ENCODE results near the gene MASTL.

MASTL gene

GRCh38 chr10:27225642-27226257 lies 70.6 kb downstream of the MASTL start:
- DNase-seq: no peak

- DNase-seq: no peak
These were observed 74.9 kb downstream of the MASTL start for GRCh38 chr10:27230022-27230421.

- DNase-seq: no peak
These were observed 80.6 kb downstream of the MASTL start for GRCh38 chr10:27235706-27236105.

Data from activated CD4-positive, alpha-beta T cell treated with anti-CD3 and anti-CD28 coated beads, Interleukin-2, amount 50 U/mL, for 48 hours (primary cell).